ENCODE measurements around the gene SERPINB11.
"Not testable (repeated sequence)": the region's sequence is repeated elsewhere in the genome, so short reads cannot be mapped to it uniquely, and the experiment has no call there.

Gene SERPINB11, protein sequence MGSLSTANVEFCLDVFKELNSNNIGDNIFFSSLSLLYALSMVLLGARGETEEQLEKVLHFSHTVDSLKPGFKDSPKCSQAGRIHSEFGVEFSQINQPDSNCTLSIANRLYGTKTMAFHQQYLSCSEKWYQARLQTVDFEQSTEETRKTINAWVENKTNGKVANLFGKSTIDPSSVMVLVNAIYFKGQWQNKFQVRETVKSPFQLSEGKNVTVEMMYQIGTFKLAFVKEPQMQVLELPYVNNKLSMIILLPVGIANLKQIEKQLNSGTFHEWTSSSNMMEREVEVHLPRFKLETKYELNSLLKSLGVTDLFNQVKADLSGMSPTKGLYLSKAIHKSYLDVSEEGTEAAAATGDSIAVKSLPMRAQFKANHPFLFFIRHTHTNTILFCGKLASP

DNA sequence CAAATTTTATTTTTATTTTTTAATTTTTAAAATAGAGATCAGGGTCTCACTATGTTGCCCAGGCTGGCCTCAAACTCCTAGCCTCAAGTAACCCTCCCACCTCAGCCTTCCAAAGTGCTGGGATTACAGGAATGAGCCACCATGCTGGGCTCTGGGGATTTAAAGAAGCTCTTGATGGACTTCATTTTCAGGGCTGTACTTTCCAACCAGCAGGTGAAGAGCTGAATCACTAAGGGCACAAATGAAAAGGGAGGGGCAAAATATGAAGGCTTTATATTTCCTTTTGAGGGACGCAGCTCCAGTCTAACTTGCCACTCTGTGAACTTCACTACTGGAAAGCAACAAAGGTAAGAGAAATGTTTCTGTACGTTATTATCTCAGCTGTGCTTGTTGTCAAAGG is at the start of gene SERPINB11:
SERPINB11 (plus strand) TSS at position 301 of the 400 bp plus-strand sequence. CDS start 7,234 bp downstream, outside the sequence.
- no peak for DNase-seq

DNA sequence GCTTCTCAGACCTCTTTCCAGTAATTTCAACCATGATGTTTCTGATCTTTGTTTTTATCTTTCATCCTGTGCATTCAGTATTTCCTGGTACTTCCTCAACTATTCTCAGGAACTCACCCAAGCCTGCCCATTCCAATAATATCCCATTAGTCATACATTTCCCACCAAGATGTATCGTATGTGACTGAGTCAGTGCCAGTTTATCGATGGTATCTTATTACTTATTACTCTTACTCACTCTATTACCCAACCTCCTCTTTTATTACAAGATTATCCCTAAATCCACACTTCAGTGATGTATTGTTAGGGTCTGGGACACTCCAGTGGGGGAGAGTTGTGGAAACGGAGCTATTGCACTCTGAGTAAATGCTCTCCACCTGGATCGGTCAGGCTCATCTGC is 43.8 kb upstream of the SERPINB11 start:
- DNase-seq = not testable (repeated sequence)

DNA sequence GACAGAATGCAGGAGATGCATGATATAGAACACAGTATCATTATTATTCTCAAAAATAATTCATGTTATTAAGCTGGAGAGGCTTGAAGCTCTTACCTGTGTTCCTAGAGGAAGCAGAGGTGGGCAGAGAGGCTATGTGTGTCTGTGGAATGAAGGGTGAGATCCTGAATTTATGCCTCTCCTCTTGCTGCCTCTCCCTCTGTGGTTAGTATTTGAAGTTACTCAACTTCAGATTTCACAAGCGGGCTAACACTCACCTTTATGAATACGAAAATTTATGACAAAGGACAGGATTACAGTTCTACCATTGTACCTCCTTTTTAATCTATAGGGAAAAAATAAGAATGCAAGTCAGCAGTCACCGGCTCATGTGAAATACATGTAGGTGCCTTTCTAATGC is 41.0 kb upstream of the SERPINB11 start, which contains the start of gene SERPINB3:
SERPINB3 (minus strand) TSS at position 144 of the 400 bp plus-strand sequence. CDS start 677 bp downstream, outside the sequence.
- DNase-seq = not testable (repeated sequence)

DNA sequence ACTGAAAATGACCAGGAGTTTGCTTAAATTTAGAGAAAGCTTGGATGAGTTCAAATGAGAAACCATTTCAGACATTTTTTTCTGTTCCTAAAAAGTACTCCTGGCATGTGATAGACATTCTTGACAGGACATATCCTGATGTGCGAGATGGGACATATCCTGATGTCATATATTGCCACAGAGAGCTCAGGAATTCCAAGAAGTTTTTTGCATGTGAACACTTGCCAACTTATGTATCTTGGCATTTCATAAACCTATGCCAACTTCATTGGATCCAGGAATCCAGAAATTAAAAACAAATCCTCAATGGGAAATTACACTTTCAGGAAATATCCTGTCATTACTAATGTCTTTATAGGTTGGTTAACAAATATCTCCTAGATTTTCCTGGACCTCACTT is 38.2 kb upstream of the SERPINB11 start:
- DNase-seq = no peak

DNA sequence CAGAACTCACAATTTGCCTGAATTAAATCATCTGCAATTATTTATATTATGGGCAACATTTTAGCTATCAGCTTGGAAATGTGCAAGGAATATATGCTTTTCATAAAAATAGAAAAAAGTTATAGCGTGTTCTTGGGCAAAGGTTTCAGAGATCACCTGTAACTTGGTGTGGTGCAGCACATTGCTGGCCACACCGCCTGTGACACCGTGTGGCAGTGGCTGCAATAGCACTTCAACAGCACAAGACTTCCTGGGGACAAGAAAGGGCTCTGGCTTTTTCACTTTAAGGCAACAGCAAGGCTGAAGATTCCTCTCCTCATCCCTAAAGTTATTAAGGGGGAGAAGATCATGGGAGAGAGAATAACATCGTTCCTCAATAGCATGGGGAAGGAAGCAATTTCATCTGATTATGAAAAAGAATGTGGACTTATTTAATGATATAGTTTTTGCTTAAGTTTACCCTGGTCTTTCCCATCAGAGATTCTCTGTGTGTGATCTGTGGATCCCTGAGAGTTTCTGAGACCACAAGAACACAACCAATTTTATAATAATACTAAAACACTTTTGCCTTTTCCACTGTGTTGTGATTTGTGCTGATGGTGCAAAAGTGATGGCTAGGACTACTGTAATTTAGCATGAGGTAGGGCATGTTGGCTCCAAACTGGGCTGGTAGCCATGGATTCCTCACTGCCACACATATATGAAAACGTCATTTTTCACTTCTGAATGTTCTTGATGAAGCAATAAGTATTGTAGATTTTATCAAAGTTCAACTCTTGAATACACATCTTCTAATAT is 26.0 kb upstream of the SERPINB11 start:
- peak; percentile 43 for DNase-seq

DNA sequence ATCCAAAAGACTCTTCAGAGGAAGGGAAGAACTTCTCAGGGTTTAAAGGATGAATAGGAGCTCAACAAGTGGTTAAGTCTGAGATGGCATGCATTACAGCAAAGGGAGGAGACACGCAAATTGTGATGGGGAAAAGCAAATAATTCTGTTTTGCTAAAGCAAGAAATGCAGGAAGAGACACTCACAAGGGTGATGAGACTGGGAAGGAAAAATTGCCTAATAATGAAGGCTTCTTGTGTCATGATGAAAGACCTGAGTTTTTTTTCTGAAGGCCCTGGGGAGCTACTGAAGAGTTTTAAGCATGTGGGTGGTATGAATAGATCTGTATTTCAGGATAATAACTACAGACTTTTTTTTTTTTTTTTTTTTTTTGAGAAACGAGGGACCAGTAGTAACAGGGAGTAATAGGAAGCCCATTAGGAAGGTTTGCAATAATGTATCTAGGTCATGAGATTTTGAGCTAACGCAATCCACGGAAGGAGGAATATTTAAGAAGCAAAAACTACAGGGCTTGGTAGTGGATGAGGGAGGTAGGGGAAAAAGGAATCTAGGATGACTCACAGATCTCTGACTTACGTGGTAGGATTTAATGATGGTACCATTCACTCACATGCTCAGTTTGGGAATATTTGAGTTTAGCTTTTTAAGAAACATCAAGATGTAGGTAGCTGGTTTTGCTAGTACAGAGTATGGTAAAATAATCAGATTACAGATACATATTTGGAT is 25.1 kb upstream of the SERPINB11 start:
- peak; percentile 53 for DNase-seq

DNA sequence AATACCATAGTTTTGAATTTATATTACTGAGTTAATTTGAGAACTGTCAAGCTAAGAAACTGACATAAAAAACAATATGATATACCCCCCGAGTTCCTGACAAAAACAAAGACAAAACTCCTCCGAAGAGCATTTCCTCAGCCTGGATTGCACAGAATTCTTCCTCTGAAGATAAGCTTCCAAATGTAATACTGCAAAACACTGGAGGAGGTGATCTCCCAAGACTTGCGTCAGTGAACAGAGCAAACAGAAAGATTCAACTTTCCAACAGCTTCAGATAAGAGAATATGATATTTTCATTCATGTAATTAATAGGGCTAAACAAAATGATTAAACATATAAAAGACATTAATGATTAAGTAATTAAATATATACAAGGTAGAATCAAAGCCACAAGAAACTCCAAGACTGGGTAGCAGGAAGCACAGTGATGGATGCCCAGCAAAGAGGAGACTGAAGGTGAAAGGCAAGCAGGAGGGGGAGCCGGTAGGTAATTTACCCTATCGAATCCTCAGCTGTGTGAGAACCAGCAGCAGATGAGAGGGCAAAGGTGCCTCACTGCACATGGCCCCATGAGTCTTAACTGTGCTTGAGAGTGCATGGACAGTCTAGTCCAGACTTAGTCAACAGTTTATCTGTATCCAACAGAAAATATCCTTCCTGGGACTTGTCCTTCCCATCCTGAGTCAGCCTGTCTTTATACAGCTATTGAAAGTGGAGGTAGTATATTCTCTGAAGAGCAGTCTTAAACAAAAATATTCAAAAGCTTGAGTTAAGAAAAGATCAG is 22.7 kb upstream of the SERPINB11 start:
- DNase-seq = no peak

DNA sequence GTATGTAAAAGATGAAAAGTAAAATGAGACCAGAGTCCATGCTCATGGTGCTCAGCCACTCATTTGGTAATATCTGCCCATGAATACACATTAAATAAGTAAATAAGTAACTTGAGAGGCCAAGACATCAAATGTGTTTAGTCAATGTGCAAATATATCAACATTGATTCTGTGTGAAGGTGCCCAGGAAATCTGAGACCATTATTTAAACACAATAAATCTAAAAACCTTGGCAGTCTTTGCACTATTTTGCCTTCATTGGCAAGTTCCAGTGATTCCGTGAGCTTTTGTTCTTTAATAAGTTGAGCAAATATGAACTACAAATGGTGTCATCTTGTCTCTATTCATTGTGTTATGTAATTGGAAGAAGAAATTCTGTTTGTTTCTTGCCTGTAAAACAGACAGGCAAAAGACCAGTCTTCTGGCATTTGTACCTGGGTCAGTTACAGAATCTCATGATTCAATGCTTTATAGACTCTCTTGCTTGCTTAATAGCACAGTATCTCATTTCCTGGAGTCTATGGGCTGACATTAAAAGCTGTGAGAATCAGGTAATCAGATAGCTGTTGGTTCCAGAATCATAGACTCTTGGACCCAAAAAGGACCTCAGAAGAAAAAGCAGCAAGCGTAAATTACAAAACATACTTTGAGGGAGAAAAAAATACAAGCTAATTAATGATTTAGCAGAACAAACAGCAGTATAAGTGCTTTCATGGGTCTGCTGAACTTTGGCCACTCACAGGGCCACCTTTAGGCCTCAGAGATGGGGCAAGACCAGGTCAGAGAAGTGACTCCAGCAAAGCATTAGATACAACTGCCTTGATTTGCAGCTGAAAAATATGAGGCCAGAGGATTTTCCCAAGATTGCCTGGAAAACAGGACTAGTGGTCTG is 21.1 kb upstream of the SERPINB11 start:
- DNase-seq = no peak

DNA sequence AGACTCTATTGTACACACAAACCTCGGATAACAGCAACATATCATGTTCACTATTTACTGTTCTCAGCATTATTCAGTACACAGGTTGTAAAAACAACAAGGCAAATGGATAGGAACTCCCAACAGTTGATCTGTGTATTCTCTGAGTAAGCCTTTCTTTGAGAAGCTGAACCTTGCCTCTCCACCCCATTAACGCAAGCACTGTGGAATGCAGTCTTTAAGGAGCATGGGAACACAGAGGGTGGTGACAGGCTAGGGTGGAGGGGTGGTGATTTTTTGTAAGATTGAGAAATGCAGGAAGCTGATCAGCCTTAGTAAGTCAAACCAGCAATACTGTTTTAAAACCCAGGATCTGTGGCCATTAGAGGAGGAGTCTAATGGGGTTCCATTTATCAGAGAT is 19.6 kb upstream of the SERPINB11 start:
- no peak for DNase-seq

DNA sequence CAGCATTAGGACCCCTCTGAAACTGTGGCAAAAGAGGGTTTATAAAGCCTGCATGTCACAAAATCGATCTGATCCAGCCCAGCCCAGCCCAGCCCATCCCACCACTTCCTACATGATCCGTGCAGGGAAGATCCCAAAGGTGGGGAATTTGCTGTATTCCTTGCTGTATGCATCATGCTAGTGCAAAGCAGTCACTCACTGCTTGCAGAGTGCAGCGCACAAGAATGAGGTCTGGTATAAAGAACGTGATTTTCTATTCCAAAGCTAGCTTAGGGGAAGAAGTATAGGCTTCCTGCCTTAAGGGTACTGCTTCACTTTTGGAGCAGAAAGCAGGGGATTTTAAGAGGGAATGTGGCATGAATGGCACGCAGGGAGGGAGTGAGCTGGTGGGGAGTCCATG is 18.9 kb upstream of the SERPINB11 start:
- no peak for DNase-seq

DNA sequence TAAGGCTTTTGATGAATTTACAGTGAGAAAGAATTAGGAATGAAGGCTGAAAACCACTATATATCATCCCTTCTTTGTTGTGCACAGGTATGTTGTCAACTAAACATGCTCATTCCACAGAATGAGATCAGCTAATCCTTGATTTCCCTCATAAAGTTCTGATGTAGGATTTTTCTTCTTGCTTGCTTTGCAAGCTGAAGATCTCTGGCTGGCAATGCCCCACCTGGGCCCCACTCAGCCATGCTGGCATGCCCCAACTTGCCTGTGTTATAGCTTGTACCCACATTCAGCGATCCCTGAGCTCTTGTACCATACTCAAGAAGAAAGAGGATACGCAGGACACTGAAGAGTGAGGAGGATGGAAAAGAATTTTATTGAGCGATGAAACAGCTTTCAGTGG is 18.0 kb upstream of the SERPINB11 start:
- no peak for DNase-seq

DNA sequence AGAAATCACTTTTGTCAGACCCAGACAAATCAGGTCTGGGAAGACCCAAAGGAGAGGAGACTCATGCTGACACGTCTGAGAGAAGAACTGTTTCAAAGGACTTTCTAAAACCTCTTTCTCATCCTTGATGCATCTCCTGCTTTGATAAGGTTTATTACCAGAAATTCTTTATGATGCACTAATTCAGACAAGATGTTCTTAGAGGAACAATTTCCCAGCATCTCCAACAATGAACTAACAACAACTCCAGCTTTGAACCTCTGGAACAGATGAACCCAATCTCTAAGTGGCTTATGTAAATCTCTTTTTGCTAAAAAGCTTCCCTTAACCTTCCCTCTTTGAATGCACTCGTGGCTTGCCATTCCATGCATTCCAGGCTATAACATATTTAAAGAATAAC is 15.9 kb upstream of the SERPINB11 start:
- no peak for DNase-seq

DNA sequence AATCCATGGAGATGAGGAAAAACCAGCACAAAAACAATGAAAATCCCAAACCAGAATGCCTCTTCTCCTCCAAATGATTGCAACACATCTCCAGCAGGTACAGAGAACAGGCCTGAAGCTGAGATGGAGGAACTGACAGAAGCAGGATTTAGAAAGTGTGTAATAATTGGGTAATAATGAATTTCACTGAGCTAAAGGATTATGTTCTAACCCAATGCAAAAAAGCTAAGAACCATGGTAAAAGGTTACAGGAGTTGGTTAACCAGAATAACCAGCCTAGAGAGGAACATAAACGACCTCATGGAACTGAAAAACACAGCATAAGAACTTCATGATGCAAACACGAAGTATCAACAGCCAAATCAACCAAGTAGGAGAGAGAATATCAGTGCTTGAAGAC is 13.7 kb upstream of the SERPINB11 start:
- DNase-seq = peak; percentile 33

DNA sequence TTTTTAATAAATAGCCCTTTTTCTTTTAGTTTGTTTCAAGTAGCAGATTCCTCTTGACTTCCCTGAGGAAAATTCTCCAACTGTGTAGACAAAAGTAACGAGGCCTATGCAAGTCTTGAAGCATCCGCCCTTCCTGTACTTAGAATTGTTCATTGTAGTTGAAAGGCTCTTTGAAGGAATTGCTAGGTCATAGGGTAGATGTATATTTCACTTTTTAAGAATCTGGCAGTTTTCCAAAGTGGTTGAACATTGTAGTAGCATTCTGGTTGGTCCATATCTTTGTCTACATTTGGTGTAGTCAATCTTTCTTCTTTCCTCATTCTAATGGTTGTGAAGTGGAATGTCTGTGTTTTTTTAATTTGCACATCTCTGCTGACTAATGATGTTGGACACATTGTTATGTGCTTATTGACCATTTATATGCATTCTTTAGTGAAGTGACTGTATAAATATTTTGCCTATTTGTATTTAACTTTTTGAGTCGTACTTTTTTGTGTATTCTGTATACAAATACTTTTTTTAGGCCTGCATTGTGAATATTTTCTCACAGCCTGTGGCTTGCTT is 5.6 kb upstream of the SERPINB11 start:
- no peak for DNase-seq

DNA sequence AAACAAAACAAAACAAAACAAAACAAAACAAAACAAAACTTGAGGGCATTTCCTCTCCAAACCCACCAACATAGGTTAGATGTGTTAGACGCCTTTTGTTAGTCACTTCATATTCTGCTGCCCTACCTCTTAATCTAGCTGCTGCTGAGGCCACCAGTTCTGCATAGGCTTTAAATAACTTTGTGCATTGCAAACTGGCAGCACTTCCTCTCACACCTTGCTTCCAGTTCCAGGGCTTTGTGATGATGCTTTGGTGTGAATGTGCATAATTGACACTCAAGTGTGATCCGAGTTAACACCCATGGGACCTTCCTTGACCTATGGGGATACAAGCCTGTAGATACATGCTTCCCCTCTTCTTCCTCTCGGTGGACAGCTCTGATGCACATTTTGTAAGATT is 2.3 kb upstream of the SERPINB11 start:
- DNase-seq = no peak

DNA sequence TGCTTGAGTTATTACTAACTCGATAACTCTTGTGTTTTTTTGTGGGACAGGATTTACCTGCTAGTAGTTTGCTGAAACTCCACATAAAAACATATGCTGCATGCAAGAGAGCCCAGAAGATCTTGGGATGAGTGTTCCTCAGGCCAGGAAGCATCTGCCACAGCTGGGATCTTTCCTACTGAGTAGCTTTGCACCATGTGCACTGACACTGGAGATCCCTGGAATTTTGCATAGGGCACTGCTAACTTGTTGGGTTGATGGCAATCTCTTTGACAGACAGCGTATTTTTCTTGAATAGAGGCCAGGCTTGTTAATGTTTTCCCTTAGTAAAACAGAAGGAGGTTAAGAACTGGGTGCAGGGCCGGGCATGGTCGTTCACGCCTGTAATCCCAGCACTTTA is 808 bp upstream of the SERPINB11 start:
- DNase-seq = no peak

DNA sequence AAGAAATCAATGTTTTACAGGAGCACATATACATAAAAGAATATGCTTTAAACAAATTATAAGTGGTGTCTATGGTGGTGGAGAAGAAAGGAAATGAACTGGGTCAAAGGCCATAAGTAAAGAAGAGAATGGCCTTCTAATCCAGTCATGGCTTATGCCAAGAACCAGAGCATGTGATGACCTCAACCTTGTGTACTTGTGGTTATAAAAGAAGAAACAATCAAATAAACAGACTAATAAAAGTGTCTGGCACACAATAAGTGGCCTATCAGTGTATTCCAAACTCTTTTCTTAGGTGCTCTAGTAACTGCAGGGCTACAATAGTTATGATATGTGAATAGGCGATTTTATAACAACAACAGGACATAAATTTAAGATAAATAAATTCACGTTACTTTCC is 2.6 kb downstream of the SERPINB11 start:
- DNase-seq = no peak

DNA sequence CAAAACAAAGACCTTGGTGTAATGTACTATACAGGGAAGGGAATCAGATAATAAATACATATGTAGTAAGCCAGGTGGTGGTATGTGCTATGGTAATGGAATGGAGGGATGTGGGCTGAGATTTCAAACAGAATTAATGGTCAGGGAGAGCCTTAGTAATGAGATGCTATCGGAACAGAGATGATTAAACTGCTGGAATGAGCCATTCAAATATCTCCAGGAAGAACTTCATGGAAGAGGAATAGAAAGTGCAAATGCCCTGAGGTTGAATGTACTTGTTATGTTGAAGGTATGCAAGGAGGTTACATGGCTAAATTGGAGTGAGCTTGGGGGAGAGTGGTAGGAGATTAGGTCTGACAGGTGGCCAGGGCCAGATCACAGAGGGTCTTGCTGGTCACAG is 5.1 kb downstream of the SERPINB11 start:
- no peak for DNase-seq

DNA sequence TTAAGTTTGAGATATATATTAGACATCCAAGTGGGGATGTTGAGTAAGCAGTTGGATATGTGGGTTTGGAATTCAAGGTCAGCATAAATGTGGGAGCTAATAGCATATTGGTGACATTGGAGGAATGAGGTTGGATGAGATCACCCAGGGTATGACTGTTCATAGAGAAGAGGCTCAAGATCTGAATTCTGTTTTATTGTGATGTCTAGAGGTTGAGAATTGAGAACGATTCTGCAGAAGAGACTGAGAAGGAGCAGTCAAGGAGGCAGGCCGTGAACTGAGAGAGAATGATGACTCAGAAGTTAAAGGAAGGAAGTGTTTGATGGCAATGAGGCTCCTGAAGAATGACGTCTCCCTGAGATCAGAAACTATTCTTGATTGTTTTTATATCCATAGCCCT is 5.9 kb downstream of the SERPINB11 start:
- no peak for DNase-seq

DNA sequence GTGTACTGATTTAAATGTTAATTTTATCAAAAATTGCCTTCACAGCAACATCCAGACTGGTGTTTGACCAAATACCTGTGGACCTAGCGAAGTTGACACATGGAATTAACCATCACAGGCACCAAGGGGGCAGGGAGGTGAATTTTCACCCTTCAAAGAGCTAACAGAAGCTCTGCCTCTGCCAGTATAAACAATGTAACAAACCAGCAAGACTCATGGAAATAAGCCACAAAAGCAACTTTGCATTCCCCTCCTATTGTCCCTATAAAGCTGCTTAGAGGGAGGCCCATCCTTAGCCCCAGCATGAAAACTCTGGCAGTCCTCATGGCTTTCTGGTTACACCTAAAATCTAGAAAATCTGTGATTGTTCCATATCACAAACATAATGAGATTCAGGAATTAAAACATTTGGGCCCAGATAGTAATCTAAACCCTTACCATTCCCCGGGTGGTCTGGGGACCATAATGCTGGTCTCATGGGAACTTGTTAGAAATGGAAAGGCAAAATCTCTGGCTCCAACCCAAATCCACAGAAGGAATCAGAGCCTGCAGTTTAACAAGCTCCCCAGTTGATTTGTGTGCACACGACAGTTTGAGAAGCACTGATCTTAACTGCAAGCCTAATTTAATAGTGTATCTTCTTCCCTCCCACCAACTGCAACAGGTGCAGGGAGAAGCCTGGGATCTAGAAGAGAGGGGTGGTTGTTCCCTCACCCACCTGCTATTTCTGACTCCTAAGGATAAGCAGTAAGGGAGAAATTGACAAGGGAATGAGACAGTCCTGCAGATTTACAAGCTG is 23.1 kb downstream of the SERPINB11 start:
- DNase-seq = no peak

Measured in MV-4-11 (cell line).